ENCODE measurements around the gene LRRC41.
"Not testable (repeated sequence)": the region's sequence is repeated elsewhere in the genome, so short reads cannot be mapped to it uniquely, and the experiment has no call there.

The LRRC41 gene

DNA sequence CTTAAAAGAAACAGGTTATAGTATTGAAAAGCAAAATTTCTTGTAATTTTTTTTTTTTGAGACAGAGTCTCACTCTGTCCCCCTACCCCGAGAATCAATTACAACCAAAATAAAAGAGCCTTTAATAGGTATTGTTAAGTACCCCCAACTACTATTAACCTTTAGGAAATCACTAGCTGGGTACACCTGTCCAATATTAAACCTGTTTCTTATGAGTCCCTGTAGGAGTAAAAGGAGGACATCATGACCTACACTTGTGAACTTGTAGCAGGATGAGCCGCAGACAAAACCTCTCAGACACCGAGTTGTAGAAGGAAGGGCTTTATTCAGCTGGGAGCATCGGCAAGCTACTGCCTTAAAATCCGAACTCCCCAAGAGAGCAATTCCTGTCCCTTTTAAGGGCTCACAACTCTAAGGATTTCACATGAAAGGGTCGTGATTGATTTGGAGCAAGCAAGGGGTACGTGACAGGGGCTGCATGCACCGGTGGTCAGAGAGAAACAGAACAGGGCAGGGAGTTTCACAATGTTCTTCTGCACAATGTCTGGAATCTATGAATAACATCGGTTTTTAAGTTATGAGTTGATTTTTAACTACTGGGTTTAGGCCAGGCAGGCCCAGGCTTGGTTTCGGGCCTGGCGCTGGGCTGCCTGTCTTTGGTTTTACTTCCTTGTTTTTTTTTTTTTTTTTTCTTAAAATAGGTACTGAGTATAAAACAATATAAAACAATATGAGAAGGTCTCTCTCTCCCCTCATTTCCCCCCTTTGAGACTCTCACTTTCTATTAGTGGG lies 22.1 kb upstream of the LRRC41 start:
- not testable (repeated sequence) for DNase-seq (ENCODE audit: low read depth)

DNA sequence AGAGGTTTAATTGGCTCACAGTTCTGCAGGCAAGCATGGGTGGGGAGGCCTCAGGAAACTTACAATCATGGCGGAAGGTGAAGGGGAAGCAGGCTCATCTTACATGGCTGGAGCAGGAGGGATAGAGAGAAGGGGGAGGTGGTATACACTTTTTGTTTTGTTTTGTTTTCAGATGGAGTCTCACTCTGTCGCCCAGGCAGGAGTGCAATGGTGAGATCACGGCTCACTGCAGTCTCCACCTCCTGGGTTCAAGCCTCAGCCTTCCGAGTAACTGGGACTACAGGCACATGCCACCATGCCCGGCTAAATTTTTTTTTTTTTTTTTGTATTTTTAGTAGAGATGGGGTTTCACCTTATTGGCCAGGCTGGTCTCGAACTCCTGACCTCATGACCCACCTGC lies 18.8 kb upstream of the LRRC41 start:
- DNase-seq (ENCODE audit: low read depth): not testable (repeated sequence)

DNA sequence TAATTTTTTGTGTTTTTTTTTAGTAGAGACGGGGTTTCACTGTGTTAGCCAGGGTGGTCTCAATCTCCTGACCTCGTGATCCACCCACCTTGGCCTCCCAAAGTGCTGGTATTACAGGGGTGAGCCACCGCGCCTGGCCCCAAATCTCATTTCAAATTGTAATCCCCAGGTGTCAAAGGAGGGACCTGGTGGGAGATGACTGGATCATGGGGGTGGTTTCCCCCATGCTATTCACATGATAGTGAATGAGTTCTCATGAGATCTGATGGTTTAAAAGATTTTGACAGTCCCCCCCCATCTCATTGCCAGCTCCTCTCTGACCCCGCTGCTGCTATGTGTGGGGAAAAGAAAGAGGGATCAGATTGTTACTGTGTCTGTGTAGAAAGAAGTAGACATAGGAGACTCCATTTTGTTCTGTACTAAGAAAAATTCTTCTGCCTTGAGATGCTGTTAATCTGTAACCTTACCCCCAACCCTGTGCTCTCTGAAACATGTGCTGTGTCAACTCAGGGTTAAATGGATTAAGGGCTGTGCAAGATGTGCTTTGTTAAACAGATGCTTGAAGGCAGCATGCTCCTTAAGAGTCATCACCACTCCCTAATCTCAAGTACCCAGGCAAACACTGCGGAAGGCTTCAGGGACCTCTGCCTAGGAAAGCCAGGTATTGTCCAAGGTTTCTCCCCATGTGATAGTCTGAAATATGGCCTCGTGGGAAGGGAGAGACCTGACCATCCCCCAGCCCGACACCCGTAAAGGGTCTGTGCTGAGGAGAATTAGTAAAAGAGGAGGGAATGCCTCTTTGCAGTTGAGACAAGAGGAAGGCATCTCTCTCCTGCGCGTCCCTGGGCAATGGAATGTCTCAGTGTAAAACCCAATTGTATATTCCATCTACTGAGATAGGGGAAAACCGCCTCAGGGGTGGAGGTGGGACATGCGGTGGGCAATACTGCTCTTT lies 16.8 kb upstream of the LRRC41 start:
- not testable (repeated sequence) for DNase-seq (ENCODE audit: low read depth)

- not testable (repeated sequence) for DNase-seq (ENCODE audit: low read depth)
Observed at GRCh38 chr1:46319301-46319700, 15.9 kb upstream of the LRRC41 start.

- no peak for DNase-seq (ENCODE audit: low read depth)
Observed at GRCh38 chr1:46317323-46317722, 13.9 kb upstream of the LRRC41 start.

- no peak for DNase-seq (ENCODE audit: low read depth)
Observed at GRCh38 chr1:46315669-46316403, 12.4 kb upstream of the LRRC41 start.

DNA sequence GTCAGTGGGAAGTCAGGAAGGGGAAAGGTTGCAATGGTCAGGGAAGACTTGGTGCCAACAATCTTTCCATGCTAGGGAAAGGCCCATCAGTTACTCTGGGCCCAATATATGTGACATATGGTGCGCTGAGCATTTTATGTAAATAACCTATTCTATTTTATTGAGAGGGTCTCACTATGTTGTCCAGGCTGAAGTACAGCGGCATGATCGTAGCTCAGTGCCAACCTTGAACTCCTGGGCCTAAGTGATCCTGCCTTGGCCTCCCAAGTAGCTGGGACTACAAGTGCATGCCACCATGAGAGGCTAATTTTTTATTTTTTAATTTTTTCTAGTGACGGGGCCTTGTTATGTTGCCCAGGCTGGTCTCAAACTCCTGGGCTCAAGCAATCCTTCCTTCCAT lies 6.9 kb upstream of the LRRC41 start:
- no peak for DNase-seq (ENCODE audit: low read depth)

GRCh38 chr1:46309401-46310159 lies 6.2 kb upstream of the LRRC41 start:
- no peak for DNase-seq (ENCODE audit: low read depth)

DNA sequence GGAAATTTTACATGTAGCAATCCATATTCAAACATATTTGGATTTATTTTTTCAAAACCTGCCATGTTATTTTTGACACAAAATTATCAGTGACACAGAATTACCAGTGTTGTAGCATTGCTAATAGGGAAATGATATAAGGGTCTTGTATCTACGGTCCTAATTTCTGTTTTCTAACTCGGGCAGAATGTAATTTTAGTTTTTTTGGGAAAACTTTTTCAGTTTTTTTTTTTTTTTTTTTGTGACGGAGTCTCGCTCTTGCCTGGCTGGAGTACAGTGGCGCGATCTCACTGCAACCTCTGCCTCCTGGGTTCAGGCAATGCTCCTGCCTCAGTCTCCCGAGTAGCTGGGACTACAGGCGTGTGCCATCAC lies 2.7 kb upstream of the LRRC41 start:
- no peak for DNase-seq (ENCODE audit: low read depth)

DNA sequence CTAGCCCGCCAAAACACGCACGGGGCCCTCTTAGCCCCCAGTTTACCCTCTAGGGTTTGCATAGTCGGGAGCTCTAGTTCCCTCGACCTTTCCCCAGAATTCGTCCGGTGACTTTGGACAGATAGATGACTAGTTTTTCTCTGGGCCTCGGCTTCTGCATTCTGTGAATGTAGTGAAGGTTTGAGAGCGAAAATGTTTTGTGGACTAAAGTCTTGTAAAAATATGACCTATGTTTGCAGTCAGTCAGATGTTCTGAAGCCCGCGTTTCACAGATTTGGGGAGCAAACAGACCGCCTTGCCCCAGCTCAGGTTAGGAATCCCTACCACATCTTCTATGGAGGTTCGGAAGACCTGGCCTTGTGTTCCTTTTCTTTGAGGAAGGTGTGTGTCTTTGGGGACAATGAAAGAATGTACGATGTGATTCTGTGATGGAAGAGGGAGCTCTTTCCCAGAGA lies 483 bp upstream of the LRRC41 start:
- no peak for DNase-seq (ENCODE audit: low read depth)

DNA sequence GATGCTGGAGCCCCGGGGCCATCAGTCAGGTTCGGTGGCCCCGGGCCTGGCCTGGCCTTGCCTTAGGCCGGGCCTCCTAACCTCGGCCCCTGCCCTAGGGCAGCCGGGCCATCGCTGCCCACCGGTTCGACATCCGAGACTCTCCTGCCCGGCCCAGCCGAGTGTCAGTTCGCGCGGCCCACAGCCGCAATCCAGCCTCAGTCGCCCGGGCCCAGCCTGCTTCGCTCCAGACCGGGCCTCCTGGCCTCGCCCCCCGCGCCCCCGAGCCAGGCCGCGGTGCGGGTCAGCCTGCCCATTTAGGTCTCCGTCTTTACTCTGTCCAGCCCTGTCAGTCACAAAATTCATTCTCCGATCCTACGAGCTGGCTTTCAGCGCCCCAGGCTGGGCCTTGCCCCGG lies 777 bp downstream of the LRRC41 start:
- DNase-seq (ENCODE audit: low read depth): no peak

GRCh38 chr1:46301808-46302640 lies 1.4 kb downstream of the LRRC41 start:
- DNase-seq (ENCODE audit: low read depth): peak; percentile 33

- DNase-seq (ENCODE audit: low read depth): no peak
Observed at GRCh38 chr1:46301406-46301807, 2.0 kb downstream of the LRRC41 start.

DNA sequence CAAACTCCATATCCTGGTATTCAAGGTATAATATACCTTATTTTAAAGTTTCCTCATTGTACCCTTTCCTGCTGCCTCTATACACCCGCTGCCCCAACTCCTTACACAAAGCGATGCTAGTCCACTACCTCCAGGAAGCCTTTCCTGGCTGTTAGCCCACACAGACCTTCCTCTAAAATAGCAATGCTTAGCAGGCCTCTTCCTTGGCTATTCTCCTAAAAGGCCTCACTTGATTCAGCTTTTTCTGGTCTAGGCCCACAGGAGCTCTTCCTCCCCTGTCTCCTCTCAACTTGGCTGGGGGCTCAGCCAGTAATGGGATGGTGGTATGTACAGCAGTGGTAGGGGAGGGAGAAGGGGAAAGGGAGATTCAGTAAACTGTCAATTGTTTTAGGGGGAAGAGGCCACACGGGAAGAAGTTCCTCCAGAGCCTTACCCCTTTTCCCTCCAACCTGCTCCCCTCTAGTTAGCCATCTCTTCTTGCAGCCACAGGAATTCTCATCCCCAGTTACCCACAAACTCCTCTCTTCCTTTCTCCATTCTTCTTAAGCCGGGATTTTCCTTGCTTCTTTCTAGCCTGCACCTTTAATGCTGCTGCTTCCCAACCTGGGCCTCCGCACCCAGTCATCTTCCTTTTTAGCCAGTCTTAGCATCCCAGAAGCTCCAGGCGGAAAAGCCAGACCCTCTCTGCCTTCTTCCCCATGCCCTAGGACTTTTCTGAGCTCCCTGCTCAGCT lies 2.6 kb downstream of the LRRC41 start:
- DNase-seq (ENCODE audit: low read depth): no peak

- DNase-seq (ENCODE audit: low read depth): no peak
Observed at GRCh38 chr1:46298387-46298786, 5.0 kb downstream of the LRRC41 start.

- no peak for DNase-seq (ENCODE audit: low read depth)
Observed at GRCh38 chr1:46295306-46295705, 8.1 kb downstream of the LRRC41 start.

DNA sequence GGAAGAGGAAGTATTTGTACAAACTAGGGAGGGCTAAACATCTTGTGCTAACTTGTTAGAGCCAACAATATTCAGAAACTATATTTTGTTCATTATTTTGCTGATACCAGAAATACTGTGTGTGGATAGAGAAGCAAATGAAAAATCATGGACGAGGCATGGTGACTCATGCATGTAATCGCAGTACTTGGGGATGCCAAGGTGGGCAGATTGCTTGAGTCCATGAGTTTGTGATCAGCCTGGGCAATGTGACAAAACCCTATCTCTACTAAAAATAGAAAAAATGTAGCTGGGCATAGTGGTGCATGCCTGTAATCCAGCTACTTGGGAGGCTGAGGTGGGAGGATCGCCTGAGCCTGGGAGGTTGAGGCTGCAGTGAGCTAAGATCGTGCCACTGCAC lies 13.4 kb downstream of the LRRC41 start:
- DNase-seq (ENCODE audit: low read depth): no peak

DNA sequence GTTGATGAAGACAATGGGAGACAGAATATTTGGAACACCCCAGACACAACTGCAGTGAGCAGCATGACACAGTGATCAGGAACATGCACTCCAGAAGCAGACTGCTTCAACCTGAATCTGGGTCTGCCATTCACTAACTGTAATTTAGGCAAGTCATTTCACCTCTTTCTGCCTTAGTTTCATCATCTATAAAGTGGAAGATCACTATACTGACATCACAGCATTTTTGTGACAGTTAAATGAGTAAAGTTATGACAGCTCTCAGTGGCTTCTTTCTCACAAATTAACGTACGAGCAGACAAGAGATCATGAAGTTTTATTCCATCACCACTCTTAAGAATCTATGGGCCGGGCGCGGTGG lies 14.3 kb downstream of the LRRC41 start:
- DNase-seq (ENCODE audit: low read depth): no peak

GRCh38 chr1:46288485-46289133 lies 14.8 kb downstream of the LRRC41 start:
- DNase-seq (ENCODE audit: low read depth): no peak

Measured in stimulated activated CD8-positive, alpha-beta memory T cell treated with anti-CD3 and anti-CD28 coated beads, Interleukin-12 subunit alpha, Interleukin-12 subunit beta, amount 100 ng/mL, for 4 hours (primary cell).